Bronchial epithelial cell (primary cell): Measurements from ENCODE around the gene ANKRD63. TPM values are rescaled to one million over a fixed set of nuclear protein-coding genes. Genes with fewer than 3 reads are reported as not detected.

Source experiments
- DNase-seq: peaks from one replicate; pipeline ENCODE4 v3.0.0-alpha.2; 2010; ENCODE audit warnings: low read depth
- FAIRE-seq: peaks from 2 replicates; lab custom pipeline; 2011; peaks lifted over from hg19 to GRCh38; lab: Jason Lieb, UNC
- H3K27me3 ChIP-seq: 2 replicates; pipeline ENCODE4 v1.5.1; 2011; ENCODE audit warnings: low read length; ENCODE audit not compliant: control insufficient read depth, insufficient read depth
- H3K36me3 ChIP-seq: 2 replicates; pipeline ENCODE4 v1.5.1; 2011; ENCODE audit warnings: low read length; ENCODE audit not compliant: control insufficient read depth, insufficient read depth
- H3K4me3 ChIP-seq: 2 replicates; pipeline ENCODE4 v1.5.1; 2011; ENCODE audit warnings: mild to moderate bottlenecking, low read depth, low read length, control low read depth
- total RNA-seq: library from RNA; depleted of rRNA; stranded (reverse); fragments of >200 nt; gene quantifications from 2 replicates; pipeline ENCODE4 v1.2.1, GENCODE V29; 2014
- TF ChIP-seq, protein P1 (sequence below): IDR thresholded peaks from 2 replicates; pipeline ENCODE4 v1.5.1; 2011; ENCODE audit warnings: mild to moderate bottlenecking, moderate library complexity, low read length, control low read depth, inconsistent platforms; ENCODE audit not compliant: insufficient read depth, severe bottlenecking

Gene ANKRD63
- total RNA-seq, 1 donor from 2014 or later: not detected

DNA sequence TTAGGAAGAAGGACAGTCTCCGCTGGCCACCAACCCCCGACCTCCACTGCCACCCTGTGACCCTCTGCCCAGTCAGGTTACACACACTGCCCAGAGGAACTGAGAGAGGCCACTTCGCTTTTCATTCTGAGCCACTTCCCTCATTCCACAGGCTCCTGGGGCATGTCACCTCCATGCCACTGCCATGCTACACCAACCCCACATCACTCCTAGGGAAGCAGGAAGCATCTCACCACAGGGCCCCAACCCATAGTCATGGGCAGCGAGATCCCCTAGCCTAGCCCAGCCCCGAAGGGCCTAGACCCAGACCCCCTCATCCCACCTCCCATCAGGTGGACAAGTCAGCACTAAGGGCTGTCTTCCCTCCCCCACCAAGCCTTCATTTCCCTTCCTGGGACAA is 23.5 kb upstream of the ANKRD63 start:
- DNase-seq (no peak), FAIRE-seq (no peak)
- Histone ChIP-seq H3K27me3 (peaks cover 12% of the 10 kb centered on the region), H3K4me3 (no peak overlapping the region), H3K36me3 (no peaks in the 10 kb centered on the region)
- TF ChIP-seq, protein P1, sequence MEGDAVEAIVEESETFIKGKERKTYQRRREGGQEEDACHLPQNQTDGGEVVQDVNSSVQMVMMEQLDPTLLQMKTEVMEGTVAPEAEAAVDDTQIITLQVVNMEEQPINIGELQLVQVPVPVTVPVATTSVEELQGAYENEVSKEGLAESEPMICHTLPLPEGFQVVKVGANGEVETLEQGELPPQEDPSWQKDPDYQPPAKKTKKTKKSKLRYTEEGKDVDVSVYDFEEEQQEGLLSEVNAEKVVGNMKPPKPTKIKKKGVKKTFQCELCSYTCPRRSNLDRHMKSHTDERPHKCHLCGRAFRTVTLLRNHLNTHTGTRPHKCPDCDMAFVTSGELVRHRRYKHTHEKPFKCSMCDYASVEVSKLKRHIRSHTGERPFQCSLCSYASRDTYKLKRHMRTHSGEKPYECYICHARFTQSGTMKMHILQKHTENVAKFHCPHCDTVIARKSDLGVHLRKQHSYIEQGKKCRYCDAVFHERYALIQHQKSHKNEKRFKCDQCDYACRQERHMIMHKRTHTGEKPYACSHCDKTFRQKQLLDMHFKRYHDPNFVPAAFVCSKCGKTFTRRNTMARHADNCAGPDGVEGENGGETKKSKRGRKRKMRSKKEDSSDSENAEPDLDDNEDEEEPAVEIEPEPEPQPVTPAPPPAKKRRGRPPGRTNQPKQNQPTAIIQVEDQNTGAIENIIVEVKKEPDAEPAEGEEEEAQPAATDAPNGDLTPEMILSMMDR: no peak

DNA sequence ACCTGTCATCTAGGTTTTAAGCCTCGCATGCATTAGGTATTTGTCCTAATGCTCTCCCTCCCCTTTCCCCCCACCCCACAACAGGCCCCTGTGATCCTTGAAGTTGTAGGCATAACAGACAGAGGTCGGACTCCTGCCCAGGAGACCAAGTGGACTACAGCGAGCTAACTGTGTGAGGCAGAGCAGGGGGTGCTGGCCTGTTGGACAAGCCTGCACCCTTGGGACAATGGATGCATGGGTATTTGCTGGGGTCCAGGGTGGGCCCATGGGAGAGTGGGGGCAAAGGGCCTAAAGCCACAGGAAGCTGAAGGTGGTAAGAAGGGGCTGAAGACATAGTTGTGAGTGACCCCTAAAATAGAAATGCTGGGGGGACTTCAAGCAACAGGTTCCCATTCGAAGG is 22.4 kb upstream of the ANKRD63 start:
- DNase-seq (no peak), FAIRE-seq (no peak)
- H3K27me3 ChIP-seq: peaks cover 5% of the 10 kb centered on the region
- no peak overlapping the region for H3K4me3 ChIP-seq
- TF ChIP-seq, protein P1: no peak
- no peaks in the 10 kb centered on the region for H3K36me3 ChIP-seq

- Histone ChIP-seq H3K27me3 (peaks cover 3% of the 10 kb centered on the region), H3K4me3 (no peak overlapping the region), H3K36me3 (no peaks in the 10 kb centered on the region)
- FAIRE-seq (no peak), DNase-seq (no peak)
- TF ChIP-seq, protein P1: no peak
Observed at GRCh38 chr15:40303576-40303975, 20.7 kb upstream of the ANKRD63 start.

- DNase-seq (no peak), FAIRE-seq (no peak)
- Histone ChIP-seq H3K36me3 (no peaks in the 10 kb centered on the region), H3K4me3 (no peak overlapping the region), H3K27me3 (peaks cover 3% of the 10 kb centered on the region)
- TF ChIP-seq, protein P1: no peak
Observed at GRCh38 chr15:40302981-40303380, 20.1 kb upstream of the ANKRD63 start.

DNA sequence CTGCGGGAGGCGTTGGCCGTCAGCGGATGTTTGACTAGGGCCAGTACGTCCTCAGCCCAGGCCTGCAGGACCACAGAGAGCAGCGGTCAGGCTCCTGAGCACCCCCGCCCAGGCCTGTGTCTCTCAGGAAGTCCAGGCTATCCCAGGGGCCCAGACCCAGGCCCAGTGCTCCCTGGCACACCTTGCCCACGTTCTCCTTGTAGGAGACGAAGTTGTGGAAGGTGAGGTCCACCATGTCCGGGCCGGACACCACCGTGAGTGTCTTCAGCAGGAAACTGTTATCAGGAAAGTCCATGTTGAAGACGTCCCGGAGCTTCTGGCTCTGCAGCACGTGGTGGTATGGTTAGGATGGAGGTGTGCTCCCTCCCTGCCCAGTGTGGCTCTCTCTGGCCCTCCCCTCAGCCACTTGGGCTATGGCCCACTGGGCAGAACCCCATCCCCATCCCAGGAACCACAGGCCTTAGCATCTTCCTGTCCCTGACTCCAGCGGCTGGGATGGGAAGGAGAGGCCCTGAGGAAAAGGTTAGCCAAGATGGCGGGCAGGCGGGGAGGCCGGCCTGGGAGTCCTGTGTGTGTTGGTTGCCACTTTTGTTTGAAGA is 19.5 kb upstream of the ANKRD63 start:
- DNase-seq (no peak), FAIRE-seq (no peak)
- Histone ChIP-seq H3K4me3 (no peak overlapping the region), H3K36me3 (no peaks in the 10 kb centered on the region), H3K27me3 (peaks cover 3% of the 10 kb centered on the region)
- TF ChIP-seq, protein P1: no peak

DNA sequence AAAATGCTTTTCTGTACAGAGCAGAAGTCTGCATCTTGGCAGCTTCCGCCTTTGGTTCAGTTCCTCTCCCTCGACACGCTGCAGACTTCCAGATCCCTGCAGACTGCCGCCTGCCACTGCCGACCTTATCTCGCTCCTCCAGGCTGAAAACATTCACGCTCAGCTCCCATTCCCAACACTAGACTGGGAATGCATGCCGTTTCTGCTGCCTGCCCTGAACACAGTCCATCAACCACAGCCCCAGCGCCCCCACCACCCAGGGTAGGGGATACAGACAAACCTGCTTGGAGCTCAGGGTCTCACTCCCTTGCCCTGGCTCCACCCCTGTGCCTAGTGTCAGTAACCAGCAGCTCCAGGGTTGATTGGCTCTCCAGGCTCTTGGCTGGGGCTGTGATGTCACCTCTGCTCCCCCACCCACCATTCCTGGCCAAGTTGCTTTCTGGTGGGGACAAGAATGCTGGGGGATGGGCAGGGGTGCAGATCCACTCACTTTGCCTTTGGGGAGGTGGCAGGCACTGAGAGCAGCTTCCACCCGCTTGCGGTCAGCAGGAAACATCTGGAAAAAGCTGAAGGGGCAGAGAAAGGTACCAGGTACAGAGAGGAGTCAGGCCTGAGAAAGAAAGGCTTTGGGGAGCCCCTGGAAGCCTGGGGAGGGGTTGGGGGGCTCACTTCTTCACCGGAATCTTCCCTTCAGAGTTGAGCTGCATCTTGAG is 18.8 kb upstream of the ANKRD63 start:
- TF ChIP-seq, protein P1: no peak
- H3K27me3 ChIP-seq: peaks cover 2% of the 10 kb centered on the region
- no peaks in the 10 kb centered on the region for H3K36me3 ChIP-seq
- H3K4me3 ChIP-seq: no peak overlapping the region
- FAIRE-seq (no peak), DNase-seq (no peak)
